HepG2 (cell line): Measurements from ENCODE around the gene CDC42EP5. TPM values are rescaled to one million over a fixed set of nuclear protein-coding genes. Genes with fewer than 3 reads are reported as not detected.
A peak's percentile ranks its signal among the peaks of the same experiment; 100 is the strongest.

ENCODE experiments used
- ATAC-seq: fragments of 200-7000 bp; cut with Tn5 transposase; 3 replicates; pipeline ENCODE4 v1.9.1; 2020; ENCODE audit warnings: mild to moderate bottlenecking, moderate library complexity
- Bru-seq: library from RNA; stranded (reverse); fragments of 400-500 nt; gene quantifications from one replicate; lab custom pipeline; 2021; lab: Mats Ljungman, UMichigan
- BruChase-seq, 2 experiments: library from RNA; stranded (reverse); fragments of 400-500 nt; gene quantifications; one replicate each; lab custom pipeline; 2021; lab: Mats Ljungman, UMichigan
- BruUV-seq: library from RNA; stranded (reverse); fragments of 400-500 nt; replicated peaks from 2 replicates; lab custom pipeline; 2021; lab: Mats Ljungman, UMichigan
- CTCF ChIA-PET: fragments of 300-600 bp; formaldehyde crosslinking; extraction: SDS; loops from one replicate; lab custom pipeline; 2021; ENCODE audit warnings: low total read pairs, inconsistent platforms, low intra/inter-chr PET ratio; lab: Yijun Ruan, JAX
- POLR2A ChIA-PET: fragments of 350-600 bp; sonication (Branson Sonifier 250); formaldehyde crosslinking; loops from one replicate; lab custom pipeline; 2020; ENCODE audit warnings: antibody characterized with exemption, inconsistent platforms; lab: Yijun Ruan, JAX
- DNase-seq: peaks from one replicate; pipeline ENCODE4 v3.0.0-alpha.2; 2015; ENCODE audit warnings: low spot score
- FAIRE-seq: peaks from 3 replicates; lab custom pipeline; 2011; peaks lifted over from hg19 to GRCh38; lab: Jason Lieb, UNC
- H2AFZ ChIP-seq: one replicate; pipeline ENCODE4 v1.6.1; 2011; ENCODE audit warnings: low read length, inconsistent platforms
- H3K27ac ChIP-seq: fragments of 300-600 bp; 3 replicates; pipeline ENCODE4 v1.8.0; 2011; ENCODE audit warnings: mixed run types, mild to moderate bottlenecking, mixed read lengths, low read length, inconsistent platforms; ENCODE audit not compliant: insufficient read depth; ENCODE audit errors: extremely low read length
- H3K27me3 ChIP-seq, 2 experiments: fragments of 200-600 bp in 1 of 2; 2 replicates in 1 of 2; 3 replicates in 1 of 2; pipeline versions ENCODE4 v1.6.0 to v1.8.0; 2011; ENCODE audit warnings: low read length in 2 of 2, mild to moderate bottlenecking in 2 of 2, moderate library complexity in 2 of 2, inconsistent platforms in 1 of 2; ENCODE audit not compliant: insufficient read depth in 2 of 2, control insufficient read depth in 1 of 2
- H3K36me3 ChIP-seq, 2 experiments: fragments of 200-600 bp in 1 of 2; replicated peaks in 1 of 2; 2 replicates in 1 of 2; 3 replicates in 1 of 2; pipeline versions ENCODE4 v1.5.1 to v1.8.0; 2011; ENCODE audit warnings: low read length in 2 of 2, inconsistent platforms in 1 of 2; ENCODE audit not compliant: insufficient read depth in 2 of 2, control insufficient read depth in 1 of 2
- H3K4me1 ChIP-seq: 2 replicates; pipeline ENCODE4 v1.5.1; 2012; ENCODE audit warnings: low read length, inconsistent platforms; ENCODE audit not compliant: insufficient read depth
- H3K4me2 ChIP-seq: 2 replicates; pipeline ENCODE4 v1.6.0; 2011; ENCODE audit warnings: low read depth, low read length, inconsistent platforms
- H3K4me3 ChIP-seq, 3 experiments: fragments of 200-600 bp in 1 of 3; sonication (generic), shearing (Covaris generic) in 1 of 3; replicated peaks in 1 of 3; 2 replicates each; pipeline ENCODE4 v1.5.1; 2011 to 2016; ENCODE audit warnings: low read length in 3 of 3, inconsistent platforms in 2 of 3, low read depth in 2 of 3, mild to moderate bottlenecking in 2 of 3, control low read depth in 1 of 3, mixed read lengths in 1 of 3; ENCODE audit not compliant: insufficient read depth in 1 of 3
- H3K79me2 ChIP-seq: one replicate; pipeline ENCODE4 v1.6.1; 2011; ENCODE audit warnings: low read length, inconsistent platforms; ENCODE audit not compliant: insufficient read depth
- H3K9ac ChIP-seq: 2 replicates; pipeline ENCODE4 v1.6.0; 2011; ENCODE audit warnings: mild to moderate bottlenecking, low read depth, low read length, inconsistent platforms; ENCODE audit not compliant: insufficient read depth
- H3K9me3 ChIP-seq: 2 replicates; pipeline ENCODE4 v1.5.1; 2012; ENCODE audit warnings: mild to moderate bottlenecking, low read length
- H4K20me1 ChIP-seq: 2 replicates; pipeline ENCODE4 v1.6.0; 2011; ENCODE audit warnings: inconsistent platforms, mild to moderate bottlenecking, low read length, moderate library complexity; ENCODE audit not compliant: insufficient read depth
- ZNF451 ChIP-seq: sonication (generic); formaldehyde crosslinking; IDR thresholded peaks from 2 replicates; pipeline ENCODE4 v1.5.0; 2020; ENCODE audit warnings: mild to moderate bottlenecking, missing genetic modification reagents
- ZNF770 ChIP-seq: sonication (generic); formaldehyde crosslinking; IDR thresholded peaks from 2 replicates; pipeline ENCODE4 v1.5.0; 2020; ENCODE audit warnings: mild to moderate bottlenecking, missing genetic modification reagents
- WGBS: methylation state at CpG from one replicate; pipeline ENCODE4 v1.1.6; 2017; ENCODE audit warnings: low lambda C conversion rate; 5-methylcytosine and 5-hydroxymethylcytosine counted together
- in situ Hi-C: cut with HindIII; loops from 2 replicates; pipeline ENCODE4 v1.10.0; 2017; ENCODE audit warnings: low pct_unique_long_range_greater_than_20kb; ENCODE audit not compliant: extremely low pct_ligation_motif_present
- intact Hi-C: fragments of 100-400 bp; cut with micrococcal nuclease; formaldehyde crosslinking; loops from one replicate; pipeline ENCODE4 v1.10.0; 2022; ENCODE audit not compliant: unreplicated experiment
- long read RNA-seq, 2 experiments: library from RNA in 1 of 2; library from polyadenylated mRNA in 1 of 2; stranded (forward) in 1 of 2; unstranded in 1 of 2; transcript quantifications; one replicate each; pipeline ENCODE4 v2.0.0, GENCODE V29; 2019 to 2022
- polyA minus RNA-seq, 3 experiments: library from RNA; depleted of rRNA, polyadenylated mRNA; stranded (reverse); fragments of >200 nt; gene quantifications; 2 replicates each; pipeline ENCODE4 v1.2.3, GENCODE V29; 2011; ENCODE audit warnings: low replicate concordance in 1 of 3
- polyA plus RNA-seq, 8 experiments: library from polyadenylated mRNA; depleted of rRNA in 3 of 8; stranded (reverse) in 7 of 8; unstranded in 1 of 8; fragments of >200 nt; fragmentation: Illumina TruSeq in 4 of 8; extraction: Trizol in 4 of 8; gene quantifications; 2 replicates each; pipeline versions ENCODE4 v1.2.1 to v1.2.3, GENCODE V29; 2011 to 2016; ENCODE audit warnings: low read depth in 4 of 8, missing spikeins in 1 of 8, mixed read lengths in 1 of 8; ENCODE audit not compliant: insufficient read depth in 1 of 8
- total RNA-seq, 5 experiments: library from RNA; depleted of rRNA; stranded (reverse); fragments of >200 nt; fragmentation: Illumina TruSeq; extraction: Trizol; gene quantifications; 2 replicates each; pipeline ENCODE4 v1.2.3, GENCODE V29; 2016; ENCODE audit warnings: low read depth in 1 of 5
- TF ChIP-seq, protein P1 (sequence below): sonication (generic); formaldehyde crosslinking; IDR thresholded peaks from 2 replicates; pipeline ENCODE4 v1.4.0; 2020; ENCODE audit warnings: missing genetic modification reagents

CDC42EP5 gene
- total RNA-seq (2016; rRNA removed; fragmentation: Illumina TruSeq; extraction: Trizol) (0.83 and 1.6 TPM in 2 replicates), polyA plus RNA-seq (2011; rRNA removed) (0.34 and 0.41 TPM in 2 replicates), polyA minus RNA-seq (2011; rRNA and poly(A)+ RNA removed; ENCODE audit: low replicate concordance) (0.54 TPM in 1 of 2 replicates, not detected in the other), Bru-seq, nascent RNA (percentile 41 among the genes with signal in this experiment), BruChase-seq, experiment 1, labeled RNA remaining after a 6-hour chase (percentile 42 among the genes with signal in this experiment), BruChase-seq, experiment 2, labeled RNA remaining after a 2-hour chase (percentile 45 among the genes with signal in this experiment)
- total RNA-seq (2016; cell fraction: cytosol; rRNA removed; fragmentation: Illumina TruSeq; extraction: Trizol; ENCODE audit: low read depth), result 1.4 and 3.2 TPM in 2 replicates
- total RNA-seq (2016; cell fraction: insoluble cytoplasmic fraction; rRNA removed; fragmentation: Illumina TruSeq; extraction: Trizol), result 1.00 and 1.6 TPM in 2 replicates
- total RNA-seq (2016; cell fraction: membrane; rRNA removed; fragmentation: Illumina TruSeq; extraction: Trizol), result 1.4 and 1.9 TPM in 2 replicates
- total RNA-seq (2016; cell fraction: nucleus; rRNA removed; fragmentation: Illumina TruSeq; extraction: Trizol), result not detected in 2 replicates
- polyA plus RNA-seq (2011; cell fraction: cytosol; rRNA removed), result 0.37 and 0.90 TPM in 2 replicates
- 0.35 and 0.56 TPM in 2 replicates for polyA plus RNA-seq (2011; cell fraction: nucleus; rRNA removed)
- 0.92 and 0.97 TPM in 2 replicates for polyA plus RNA-seq (2012)
- 2.2 and 4.1 TPM in 2 replicates for polyA plus RNA-seq (2016; cell fraction: cytosol; fragmentation: Illumina TruSeq; extraction: Trizol; ENCODE audit: low read depth)
- polyA plus RNA-seq (2016; cell fraction: insoluble cytoplasmic fraction; fragmentation: Illumina TruSeq; extraction: Trizol; ENCODE audit: low read depth), result 2.3 and 3.1 TPM in 2 replicates
- 4.7 and 5.9 TPM in 2 replicates for polyA plus RNA-seq (2016; cell fraction: membrane; fragmentation: Illumina TruSeq; extraction: Trizol; ENCODE audit: low read depth)
- polyA plus RNA-seq (2016; cell fraction: nucleus; fragmentation: Illumina TruSeq; extraction: Trizol; ENCODE audit: insufficient read depth, low read depth), result 1.2 and 2.4 TPM in 2 replicates
- polyA minus RNA-seq (2011; cell fraction: cytosol; rRNA and poly(A)+ RNA removed), result 0.79 TPM in 1 of 2 replicates, not detected in the other
- polyA minus RNA-seq (2011; cell fraction: nucleus; rRNA and poly(A)+ RNA removed), result not detected in 2 replicates
- long read RNA-seq, experiment 1, result 0 reads
- long read RNA-seq, experiment 2, transcript CDC42EP5-201 (3 exons, 864 nt), result major isoform, 22 of 25 reads
- long read RNA-seq, experiment 2, partial matches to known transcripts, result 3 of 25 reads
- long read RNA-seq, experiment 2, other reads (novel, unspliced or antisense), result 0 of 25 reads

- H2AFZ ChIP-seq, result no peak within 1 kb of the TSS
- DNase-seq, result no peak
- intact Hi-C loops, result no loop called here
- in situ Hi-C loops, result loop anchor here (10.0 kb wide), 1 partner anchor 202 kb away; no protein-coding TSS in a partner anchor
- peaks cover 39% of the 10 kb centered on the region for H3K4me1 ChIP-seq
- peak within 1 kb of the TSS; percentile 12 to 51 (median 40); a peak in 2 of 6 replicates for H3K4me3 ChIP-seq
- TF ChIP-seq, protein P1, sequence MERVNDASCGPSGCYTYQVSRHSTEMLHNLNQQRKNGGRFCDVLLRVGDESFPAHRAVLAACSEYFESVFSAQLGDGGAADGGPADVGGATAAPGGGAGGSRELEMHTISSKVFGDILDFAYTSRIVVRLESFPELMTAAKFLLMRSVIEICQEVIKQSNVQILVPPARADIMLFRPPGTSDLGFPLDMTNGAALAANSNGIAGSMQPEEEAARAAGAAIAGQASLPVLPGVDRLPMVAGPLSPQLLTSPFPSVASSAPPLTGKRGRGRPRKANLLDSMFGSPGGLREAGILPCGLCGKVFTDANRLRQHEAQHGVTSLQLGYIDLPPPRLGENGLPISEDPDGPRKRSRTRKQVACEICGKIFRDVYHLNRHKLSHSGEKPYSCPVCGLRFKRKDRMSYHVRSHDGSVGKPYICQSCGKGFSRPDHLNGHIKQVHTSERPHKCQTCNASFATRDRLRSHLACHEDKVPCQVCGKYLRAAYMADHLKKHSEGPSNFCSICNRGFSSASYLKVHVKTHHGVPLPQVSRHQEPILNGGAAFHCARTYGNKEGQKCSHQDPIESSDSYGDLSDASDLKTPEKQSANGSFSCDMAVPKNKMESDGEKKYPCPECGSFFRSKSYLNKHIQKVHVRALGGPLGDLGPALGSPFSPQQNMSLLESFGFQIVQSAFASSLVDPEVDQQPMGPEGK (CRISPR knock-in tag), result peak; percentile 58; the same call in 1 of the 2 replicates
- TF ChIP-seq ZNF770 (CRISPR knock-in tag) (peak; percentile 67), ZNF451 (CRISPR knock-in tag) (no peak)
- peak; percentile 53 for ATAC-seq
- H4K20me1 ChIP-seq, result no peaks in the 10 kb centered on the region
- CTCF ChIA-PET, result no interaction called here
- no peaks in the 10 kb centered on the region for H3K79me2 ChIP-seq
- FAIRE-seq, result no peak
- H3K4me2 ChIP-seq, result peak within 1 kb of the TSS; percentile 64
- H3K27ac ChIP-seq, result no peak within 1 kb of the TSS
- H3K9me3 ChIP-seq, result no peaks in the 10 kb centered on the region
- no peak within 1 kb of the TSS for H3K9ac ChIP-seq
- no TSS peak for BruUV-seq
- H3K27me3 ChIP-seq, result no peaks in the 10 kb centered on the region; a peak in 1 of 5 replicates
- no peaks in the 10 kb centered on the region for H3K36me3 ChIP-seq
- POLR2A ChIA-PET, result interaction anchor here (0.7 to 1.3 kb wide), 3 partner anchors 10 to 53 kb away, joined by 3 to 10 read pairs (median 3); partner anchors contain the start of gene LENG9
- 9% methylated on average over 14 of the region's 14 CpGs for WGBS
Measured at GRCh38 chr19:54473071-54473891, at the start of gene CDC42EP5. TSS of gene CDC42EP5 (minus strand) at chr19:54473296. CDS start at chr19:54465547, 7,749 bp downstream.
